Smooth muscle cell (in vitro differentiated cells): ENCODE results near the gene SCRT2. TPM values are rescaled to one million over a fixed set of nuclear protein-coding genes. Genes with fewer than 3 reads are reported as not detected.

Source experiments
- DNase-seq: peaks from one replicate; lab custom pipeline; 2025; ENCODE audit not compliant: unreplicated experiment; lab: John Stamatoyannopoulos, UW
- H2AFZ ChIP-seq: fragments of 200-600 bp; sonication (generic); 2 replicates; pipeline ENCODE4 v1.6.0; 2016; ENCODE audit warnings: antibody characterized with exemption, low read depth, mild to moderate bottlenecking
- H3F3A ChIP-seq: fragments of 200-600 bp; sonication (generic); 2 replicates; pipeline ENCODE4 v1.6.0; 2017; ENCODE audit warnings: antibody characterized with exemption, low read depth
- H3K27ac ChIP-seq: fragments of 200-600 bp; sonication (generic); 2 replicates; pipeline ENCODE4 v1.5.1; 2016; ENCODE audit warnings: low read depth, mild to moderate bottlenecking
- H3K27me3 ChIP-seq: fragments of 200-600 bp; sonication (generic); 2 replicates; pipeline ENCODE4 v1.6.1; 2016; ENCODE audit warnings: low read depth, mild to moderate bottlenecking
- H3K36me3 ChIP-seq: fragments of 200-600 bp; sonication (generic); 2 replicates; pipeline ENCODE4 v1.5.1; 2016; ENCODE audit warnings: low read depth
- H3K4me1 ChIP-seq: fragments of 200-600 bp; sonication (generic); 2 replicates; pipeline ENCODE4 v1.5.1; 2016; ENCODE audit warnings: low read depth
- H3K4me2 ChIP-seq: fragments of 200-600 bp; sonication (generic); 2 replicates; pipeline ENCODE4 v1.6.0; 2016; ENCODE audit warnings: mild to moderate bottlenecking
- H3K4me3 ChIP-seq: fragments of 200-600 bp; sonication (generic); 2 replicates; pipeline ENCODE4 v1.5.1; 2016; ENCODE audit warnings: mild to moderate bottlenecking
- H3K79me2 ChIP-seq: fragments of 200-600 bp; sonication (generic); 2 replicates; pipeline ENCODE4 v1.6.0; 2016; ENCODE audit warnings: low read depth, mild to moderate bottlenecking
- H3K9ac ChIP-seq: fragments of 200-600 bp; sonication (generic); 2 replicates; pipeline ENCODE4 v1.6.0; 2016; ENCODE audit warnings: low read depth
- H3K9me3 ChIP-seq: fragments of 200-600 bp; sonication (generic); replicated peaks from 2 replicates; pipeline ENCODE4 v1.5.1; 2016; ENCODE audit warnings: low read depth
- H4K20me1 ChIP-seq: fragments of 200-600 bp; sonication (generic); 2 replicates; pipeline ENCODE4 v1.6.0; 2016; ENCODE audit warnings: low read depth
- CTCF ChIP-seq: fragments of 200-600 bp; sonication (generic); IDR thresholded peaks from 2 replicates; pipeline ENCODE4 v1.5.1; 2017; ENCODE audit warnings: borderline replicate concordance, mild to moderate bottlenecking, antibody characterized with exemption; ENCODE audit not compliant: insufficient read depth, poor library complexity, severe bottlenecking
- WGBS: methylation state at CpG from one replicate; pipeline ENCODE4 v1.1.7; 2016; ENCODE audit warnings: low lambda C conversion rate; 5-methylcytosine and 5-hydroxymethylcytosine counted together
- polyA plus RNA-seq: library from polyadenylated mRNA; unstranded; fragments of >200 nt; fragmentation: Nextera tagmentation; extraction: Ambion mirVana; gene quantifications from 2 replicates; pipeline ENCODE4 v1.2.1, GENCODE V29; 2016
- total RNA-seq: library from RNA; depleted of rRNA; stranded (reverse); fragments of >200 nt; gene quantifications from 2 replicates; pipeline ENCODE4 v1.2.3, GENCODE V29; 2014

Gene SCRT2
- total and polyA plus RNA-seq, 2 experiments from 2014 or later = not detected

- H3K36me3 ChIP-seq = no peaks in the 10 kb centered on the region
- TF ChIP-seq CTCF = no peak
- no peak overlapping the region for H3K27ac ChIP-seq
- 14% methylated on average over 23 of the region's 25 CpGs for WGBS
- no peak overlapping the region for H3K9ac ChIP-seq
- no peak overlapping the region for H2AFZ ChIP-seq
- H4K20me1 ChIP-seq = peaks cover 5% of the 10 kb centered on the region
- H3K9me3 ChIP-seq = no peaks in the 10 kb centered on the region
- DNase-seq = no peak
- no peak overlapping the region for H3K4me3 ChIP-seq
- H3K4me2 ChIP-seq = peak overlapping the region; percentile 78
- H3K27me3 ChIP-seq = peaks cover 69% of the 10 kb centered on the region
- H3K4me1 ChIP-seq = peaks cover 10% of the 10 kb centered on the region
- H3K79me2 ChIP-seq = no peaks in the 10 kb centered on the region
- no peaks in the 10 kb centered on the region for H3F3A ChIP-seq
These were observed 559 bp downstream of the SCRT2 start for GRCh38 chr20:675033-675452.

GRCh38 chr20:673603-674001 lies 2.0 kb downstream of the SCRT2 start:
- Histone ChIP-seq H4K20me1 (peaks cover 5% of the 10 kb centered on the region), H3K4me3 (no peak overlapping the region), H2AFZ (no peak overlapping the region), H3K27ac (no peak overlapping the region), H3K27me3 (peaks cover 55% of the 10 kb centered on the region), H3K9me3 (no peaks in the 10 kb centered on the region), H3K4me2 (no peak overlapping the region), H3K79me2 (no peaks in the 10 kb centered on the region), H3K36me3 (no peaks in the 10 kb centered on the region), H3K4me1 (peaks cover 10% of the 10 kb centered on the region), H3K9ac (no peak overlapping the region), H3F3A (no peaks in the 10 kb centered on the region)
- 74% methylated on average over 3 of the region's 3 CpGs for WGBS
- DNase-seq = no peak
- TF ChIP-seq CTCF = no peak

DNA sequence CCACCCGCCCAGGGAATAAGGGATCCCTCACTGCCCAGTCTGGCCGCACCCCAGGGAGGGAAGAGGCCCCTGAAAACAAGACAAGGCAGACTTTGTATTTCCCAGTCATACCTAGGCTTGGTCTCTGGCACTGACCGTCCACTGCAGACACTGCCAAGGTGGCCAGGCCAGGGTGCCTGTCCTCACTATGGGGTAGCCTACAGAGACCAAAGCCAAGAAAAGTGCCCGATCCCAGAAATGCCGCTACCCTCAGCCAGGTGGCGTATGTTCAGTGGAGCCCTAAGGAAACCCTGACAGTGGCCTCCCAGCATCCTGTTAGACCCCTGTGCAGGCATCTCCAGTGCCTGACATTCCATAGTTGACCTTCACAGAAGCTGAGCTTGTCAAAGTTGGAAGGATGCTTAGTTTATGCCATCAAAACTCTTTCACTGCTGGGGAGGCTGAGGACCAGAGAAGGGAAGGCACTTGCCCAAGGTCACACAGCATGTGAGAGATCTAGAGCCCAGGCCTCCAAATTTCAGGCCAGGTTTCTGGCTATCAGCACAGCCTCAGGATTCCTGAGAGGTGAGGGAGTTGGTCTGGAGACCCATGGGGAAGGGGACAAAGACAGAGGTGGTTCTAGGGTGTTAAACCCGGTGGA lies 2.5 kb downstream of the SCRT2 start:
- no peak overlapping the region for H3K27ac ChIP-seq
- H3K9ac ChIP-seq = no peak overlapping the region
- H3K9me3 ChIP-seq = no peaks in the 10 kb centered on the region
- no peak overlapping the region for H2AFZ ChIP-seq
- H3F3A ChIP-seq = no peaks in the 10 kb centered on the region
- no peak for TF ChIP-seq CTCF
- peaks cover 5% of the 10 kb centered on the region for H4K20me1 ChIP-seq
- 72% methylated on average over 7 of the region's 7 CpGs for WGBS
- H3K4me3 ChIP-seq = no peak overlapping the region
- H3K4me1 ChIP-seq = peaks cover 10% of the 10 kb centered on the region
- DNase-seq = no peak
- H3K36me3 ChIP-seq = no peaks in the 10 kb centered on the region
- no peak overlapping the region for H3K4me2 ChIP-seq
- peaks cover 51% of the 10 kb centered on the region for H3K27me3 ChIP-seq
- no peaks in the 10 kb centered on the region for H3K79me2 ChIP-seq
